ENCODE results near the gene CHRDL2.
"Not testable (repeated sequence)": the region's sequence is repeated elsewhere in the genome, so short reads cannot be mapped to it uniquely, and the experiment has no call there.

CHRDL2 gene

GRCh38 chr11:74731301-74732094 lies at the start of gene CHRDL2:
Gene CHRDL2, minus strand, starts transcription at chr11:74731426. Its CDS starts 538 bp downstream, at chr11:74730888.
- no peak for DNase-seq

DNA sequence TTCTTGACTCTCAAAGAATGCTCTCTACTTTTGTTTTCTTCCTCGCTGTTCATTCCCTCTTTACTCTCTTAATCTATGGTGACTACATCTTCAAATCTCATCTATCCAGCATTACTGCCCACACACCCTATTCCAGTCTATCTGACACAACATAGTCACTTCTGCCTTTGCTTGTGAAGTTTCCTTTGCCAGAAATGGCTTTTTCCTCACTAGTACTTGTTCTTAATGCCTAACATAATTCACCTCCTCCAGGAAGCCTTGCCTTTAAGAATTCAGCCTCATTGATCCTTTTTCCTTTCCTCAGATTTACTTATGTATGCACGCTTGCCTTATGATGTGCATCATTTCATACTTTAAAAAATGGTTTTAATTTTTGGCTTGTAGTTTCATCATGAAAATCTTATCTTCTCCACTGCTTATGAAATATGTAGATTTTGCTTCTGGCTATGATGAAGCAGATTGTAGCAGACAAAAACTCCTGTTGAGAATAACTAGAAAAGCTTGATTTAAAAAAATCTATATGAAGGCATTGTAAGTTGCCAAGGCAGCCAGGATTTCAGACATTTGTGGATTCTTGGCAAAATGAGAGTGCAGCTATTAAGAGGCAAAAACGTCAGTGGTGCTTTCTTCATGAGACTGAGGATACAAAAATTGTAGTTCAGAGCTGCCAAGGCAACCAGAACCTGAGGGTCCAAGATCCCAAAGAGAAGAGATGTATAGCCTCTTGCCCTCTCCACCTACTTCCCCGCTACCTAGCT lies 49.2 kb upstream of the CHRDL2 start:
- DNase-seq, result no peak

GRCh38 chr11:74778581-74778980 lies 47.4 kb upstream of the CHRDL2 start:
- DNase-seq, result no peak

DNA sequence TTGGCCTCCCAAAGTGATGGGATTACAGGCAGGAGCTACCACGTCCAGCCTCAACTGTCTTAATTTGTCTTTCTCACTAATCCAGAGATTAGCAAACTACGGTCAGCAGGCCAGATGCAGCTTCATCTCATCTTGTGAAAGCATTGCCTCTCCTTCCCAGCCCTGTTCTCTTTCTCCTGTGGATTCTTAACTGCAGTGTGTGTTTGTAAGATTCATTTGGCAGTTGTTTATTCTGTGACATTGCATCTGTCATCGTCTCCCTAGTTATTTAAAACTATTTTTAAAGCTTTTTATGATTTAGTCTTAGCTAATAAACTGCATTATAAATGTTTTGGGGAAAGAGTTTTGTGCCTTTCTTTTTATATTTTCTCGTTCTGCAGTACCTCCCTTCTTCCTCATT lies 46.7 kb upstream of the CHRDL2 start:
- no peak for DNase-seq

DNA sequence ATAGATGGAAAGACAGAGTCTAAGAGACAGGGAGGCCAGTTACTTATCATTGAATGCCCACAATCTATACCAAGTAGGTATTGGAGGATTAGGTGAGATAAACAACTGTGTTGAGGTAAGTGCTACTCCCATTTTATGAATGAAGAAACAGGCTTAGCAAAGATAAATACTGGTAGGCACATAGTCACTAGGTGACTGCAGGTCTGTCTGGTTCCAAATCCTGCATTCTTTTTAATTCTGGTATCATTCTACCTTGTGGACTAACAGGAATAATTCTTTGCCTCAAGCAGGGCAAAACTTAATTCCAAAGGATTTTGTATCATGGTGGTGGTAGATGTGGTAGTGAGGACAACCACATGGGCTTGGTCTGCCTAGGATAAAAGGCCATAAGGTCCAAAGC lies 45.8 kb upstream of the CHRDL2 start:
- DNase-seq, result no peak

DNA sequence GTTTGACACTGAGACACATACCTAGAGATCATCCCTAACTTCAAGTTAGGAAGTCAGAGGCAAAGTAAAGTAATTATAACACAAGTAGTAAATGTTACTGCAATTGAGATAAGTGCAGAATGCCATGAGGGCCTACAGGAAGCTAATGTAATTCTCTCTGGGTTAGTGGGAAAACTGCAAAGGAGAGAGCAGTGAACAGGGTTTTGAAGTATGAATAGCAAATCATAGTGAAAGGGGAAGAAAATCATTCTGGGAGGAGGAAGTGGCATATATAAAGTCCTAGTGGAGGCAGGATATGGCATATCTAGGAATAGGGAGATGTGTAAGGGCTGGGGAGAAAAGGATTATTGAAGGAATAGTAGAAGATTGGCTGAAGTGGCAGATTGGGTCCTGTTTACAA lies 45.3 kb upstream of the CHRDL2 start:
- no peak for DNase-seq

DNA sequence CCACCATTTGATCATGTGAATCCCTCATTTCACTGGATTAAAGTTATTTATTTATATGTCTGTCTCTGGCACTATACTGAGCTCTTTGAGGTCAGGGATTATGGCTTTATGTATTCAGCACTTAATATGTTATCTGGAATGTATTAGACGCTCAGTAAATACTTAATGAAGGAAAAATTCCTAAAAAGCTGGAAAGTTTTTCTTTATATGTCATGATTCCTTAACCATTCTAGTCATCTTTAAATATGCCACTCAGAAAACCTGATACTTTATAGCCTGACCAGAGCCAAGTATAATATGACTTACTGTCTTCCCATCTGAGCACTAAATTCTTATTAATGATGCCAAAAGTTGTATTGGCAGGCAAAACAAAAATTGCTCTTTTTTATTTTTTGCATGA lies 44.5 kb upstream of the CHRDL2 start:
- DNase-seq, result no peak

DNA sequence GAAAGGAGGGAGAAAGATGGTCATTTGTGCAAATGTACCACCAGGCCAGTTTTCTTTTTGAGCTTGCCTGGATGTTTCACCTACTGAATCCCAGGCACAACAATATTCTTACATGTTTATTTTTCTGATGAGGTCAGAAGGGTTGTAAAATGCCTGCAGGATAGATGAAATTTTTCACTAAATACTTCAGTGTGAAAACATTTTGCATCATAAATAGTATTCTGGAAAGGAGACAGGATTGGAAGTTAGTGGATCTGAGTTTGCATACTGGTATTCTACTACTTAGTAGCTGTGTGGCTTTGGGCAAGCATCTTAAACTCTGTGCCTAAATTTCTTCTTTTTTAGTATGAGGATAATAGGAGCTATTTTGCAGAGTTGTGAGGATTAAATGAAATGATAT lies 42.2 kb upstream of the CHRDL2 start:
- DNase-seq, result no peak

DNA sequence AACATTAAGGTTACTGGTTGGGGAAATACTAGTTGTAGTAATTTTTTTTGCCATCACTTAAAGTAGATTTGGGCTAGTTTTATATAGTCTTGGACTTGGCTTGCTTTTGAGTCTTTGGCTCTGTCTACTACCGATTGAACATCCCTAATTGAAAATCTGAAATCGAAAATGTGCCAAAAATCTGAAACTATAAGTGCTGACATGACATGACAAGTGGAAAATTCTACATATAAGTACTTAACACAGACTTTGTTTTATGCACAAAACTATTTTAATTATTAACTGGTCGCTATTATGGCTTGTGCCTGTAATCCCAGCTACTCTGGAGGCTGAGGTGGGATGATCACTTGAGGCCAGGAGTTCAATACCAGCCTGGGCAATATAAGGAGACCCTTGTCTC lies 39.9 kb upstream of the CHRDL2 start:
- DNase-seq, result no peak

DNA sequence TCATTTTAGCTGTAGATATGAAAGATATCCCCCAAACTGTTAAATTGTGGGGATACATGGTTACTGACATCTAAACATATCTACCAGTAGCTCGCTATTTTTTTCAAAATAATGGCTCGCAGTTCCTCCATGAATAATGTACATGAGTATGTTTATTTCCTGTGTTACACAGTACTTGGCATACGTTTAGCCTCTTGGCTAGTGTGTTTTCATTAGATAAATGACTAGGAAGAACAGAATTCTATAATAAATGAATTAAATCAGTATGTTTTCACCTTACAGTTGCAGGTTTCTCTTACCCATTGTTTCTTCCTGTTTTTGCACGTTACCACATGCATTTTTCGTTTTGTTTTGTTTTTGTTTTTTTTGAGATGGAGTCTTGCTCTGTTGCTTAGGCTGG lies 39.2 kb upstream of the CHRDL2 start:
- DNase-seq, result no peak

DNA sequence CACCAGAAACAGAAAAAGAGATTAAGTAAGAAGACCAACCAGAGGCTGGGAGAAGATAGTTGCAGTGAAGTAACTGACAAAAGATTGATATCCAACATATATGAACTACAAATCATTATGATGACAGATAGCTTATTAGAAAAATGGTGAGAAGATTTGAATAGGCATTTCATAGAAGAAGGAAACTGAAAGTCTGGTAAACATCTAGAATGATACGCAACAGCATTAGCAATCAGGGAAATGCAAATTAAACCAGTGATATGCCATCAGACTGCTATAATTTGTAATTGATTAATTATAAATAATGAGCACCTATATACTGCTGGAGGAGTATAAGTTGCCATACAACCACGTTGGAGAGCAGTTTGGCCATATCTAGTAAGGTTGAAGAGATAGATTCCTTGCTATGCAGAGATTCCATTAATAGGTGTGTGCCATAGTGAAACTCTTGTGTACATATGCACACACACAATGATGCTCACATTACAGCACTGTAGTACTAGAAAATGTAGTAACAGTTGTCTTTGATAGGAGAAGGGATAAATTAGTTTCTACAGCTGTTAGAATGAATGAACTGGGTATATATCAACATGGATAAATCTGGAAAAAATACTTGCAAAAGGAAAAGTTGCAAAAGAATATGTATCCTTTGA lies 38.0 kb upstream of the CHRDL2 start:
- no peak for DNase-seq

DNA sequence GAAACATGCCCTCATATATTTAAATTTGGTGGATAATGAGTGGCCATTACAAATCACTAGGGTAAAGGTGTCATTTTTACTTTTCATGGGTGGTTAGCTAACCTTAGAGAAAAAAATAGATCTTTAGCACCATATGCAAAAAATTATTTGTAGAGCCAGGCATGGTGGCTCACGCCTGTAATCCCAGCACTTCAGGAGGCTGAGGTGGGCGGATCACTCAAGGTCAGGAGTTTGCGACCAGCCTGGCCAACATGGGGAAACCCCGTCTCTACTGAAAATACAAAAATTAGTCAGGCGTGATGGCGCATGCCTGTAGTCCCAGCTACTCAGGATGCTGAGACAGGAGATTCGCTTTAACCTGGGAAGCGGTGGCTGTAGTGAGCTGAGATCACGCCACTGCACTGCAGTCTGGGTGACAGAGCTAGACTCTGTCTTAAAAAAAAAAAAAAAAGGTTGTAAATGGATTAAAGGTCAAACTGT lies 37.0 kb upstream of the CHRDL2 start:
- DNase-seq, result not testable (repeated sequence)

DNA sequence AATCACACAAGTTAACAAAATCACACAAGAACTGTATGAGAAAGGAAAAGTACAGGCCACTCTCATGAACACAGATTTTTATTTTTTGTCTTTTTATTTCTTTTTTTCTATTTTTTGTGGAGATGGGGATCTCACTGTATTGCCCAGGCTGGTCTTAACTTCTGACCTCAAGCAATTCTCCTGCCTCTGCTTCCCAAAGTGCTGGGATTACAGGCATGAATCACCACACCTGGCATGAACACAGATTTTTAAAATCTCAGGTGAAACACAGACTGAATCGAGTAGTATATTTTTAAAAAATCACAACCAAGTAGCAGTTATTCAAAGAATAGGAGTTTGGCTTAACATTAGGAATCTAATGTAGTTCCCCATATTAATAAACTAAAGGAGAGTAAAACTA lies 35.7 kb upstream of the CHRDL2 start:
- DNase-seq, result no peak

DNA sequence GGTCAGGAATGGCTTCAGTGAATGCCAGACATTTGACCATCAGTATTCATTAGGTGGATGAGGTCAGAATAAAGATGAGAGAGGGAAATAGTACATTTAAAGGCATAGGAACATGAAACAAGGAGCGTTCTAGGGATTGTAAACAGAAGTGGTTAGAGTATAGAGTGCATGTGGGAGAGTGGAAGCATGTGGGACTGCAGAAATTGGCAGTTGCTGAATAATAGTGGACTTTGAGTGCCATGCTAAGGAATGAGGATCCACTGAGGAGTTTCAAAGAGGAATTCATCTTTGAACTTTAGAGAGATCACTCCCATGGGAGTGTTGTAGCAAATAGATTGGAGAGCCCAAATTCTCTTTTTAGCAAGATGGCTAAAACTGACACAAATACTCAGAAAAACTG lies 25.3 kb upstream of the CHRDL2 start:
- DNase-seq, result no peak

GRCh38 chr11:74755395-74755995 lies 24.3 kb upstream of the CHRDL2 start:
- no peak for DNase-seq

GRCh38 chr11:74754507-74755252 lies 23.5 kb upstream of the CHRDL2 start:
- peak; percentile 62 for DNase-seq

DNA sequence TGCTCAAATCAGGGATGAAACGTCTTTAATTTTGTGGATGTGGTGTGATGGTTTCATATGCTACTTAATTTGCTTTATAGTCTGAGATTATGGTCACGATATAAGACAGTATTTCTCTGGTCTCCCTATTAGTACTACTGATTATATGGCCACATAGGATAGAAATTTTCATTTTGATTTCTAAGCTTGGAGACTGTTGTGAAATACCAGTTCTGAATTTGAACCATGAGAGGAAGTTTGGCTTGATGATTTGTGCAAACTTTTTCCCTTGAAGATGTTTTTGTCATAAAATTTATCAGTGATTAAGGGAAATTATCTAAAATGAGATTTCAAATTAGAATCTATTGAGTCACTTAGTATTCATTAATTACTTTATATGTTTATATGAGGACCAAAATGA lies 20.1 kb upstream of the CHRDL2 start:
- DNase-seq, result no peak

DNA sequence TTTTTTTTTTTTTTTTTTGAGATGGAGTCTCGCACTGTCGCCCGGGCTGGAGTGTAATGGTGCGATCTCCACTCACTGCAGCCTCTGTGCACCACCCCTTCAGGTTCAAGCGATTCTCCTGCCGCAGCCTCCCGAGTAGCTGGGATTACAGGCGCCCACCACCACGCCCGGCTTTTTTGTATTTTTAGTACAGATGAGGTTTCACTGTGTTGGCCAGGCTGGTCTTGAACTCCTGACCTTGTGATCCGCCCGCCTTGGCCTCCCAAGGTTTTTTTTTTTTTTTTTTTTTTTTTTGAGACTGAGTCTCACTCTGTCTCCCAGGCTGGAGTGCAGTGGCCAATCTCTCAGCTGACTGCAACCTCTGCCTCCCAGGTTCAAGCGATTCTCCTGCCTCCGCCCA lies 19.4 kb upstream of the CHRDL2 start:
- not testable (repeated sequence) for DNase-seq

GRCh38 chr11:74749965-74750296 lies 18.7 kb upstream of the CHRDL2 start:
- DNase-seq, result no peak

DNA sequence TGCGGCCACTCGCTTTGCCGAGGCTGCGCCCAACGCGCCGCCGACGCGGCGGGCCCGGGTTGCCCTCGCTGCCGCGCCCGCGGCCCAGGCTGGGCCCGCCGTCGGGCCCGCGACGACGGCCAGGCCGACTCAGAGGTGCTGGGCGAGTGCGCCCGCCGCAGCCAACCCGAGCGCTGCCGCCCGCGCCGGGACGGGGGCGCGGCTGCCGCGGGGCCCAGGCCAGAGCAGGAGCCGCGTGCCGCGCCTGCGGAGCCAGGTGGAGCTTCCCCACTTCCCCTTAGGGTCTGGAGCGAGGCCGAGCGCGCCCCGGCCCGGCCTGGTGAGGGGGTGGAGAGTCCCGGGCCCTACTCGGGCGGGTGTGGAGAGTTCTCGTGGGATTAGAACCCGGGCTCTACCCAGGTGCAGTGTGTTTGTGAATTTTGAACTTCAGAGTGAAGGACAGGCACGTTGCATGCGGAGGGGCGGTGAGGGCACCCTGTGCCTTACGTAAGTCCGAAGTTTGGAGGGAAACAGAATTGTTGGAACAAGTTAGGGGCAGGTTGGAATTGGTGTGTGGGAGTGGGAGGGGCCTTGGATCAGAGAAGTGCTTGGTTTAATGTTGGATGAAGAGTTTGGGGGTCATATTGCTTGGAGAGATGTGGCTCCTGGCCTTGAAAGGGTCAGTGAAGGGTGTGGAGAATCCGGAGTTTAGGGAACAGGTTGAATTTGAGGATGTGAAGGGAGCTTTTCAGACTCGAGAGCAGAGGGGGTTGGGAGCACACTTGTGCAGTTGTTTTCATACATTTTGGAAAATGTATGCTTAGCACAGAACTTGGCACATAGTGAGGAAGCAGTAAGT lies 18.1 kb upstream of the CHRDL2 start:
- DNase-seq, result no peak

DNA sequence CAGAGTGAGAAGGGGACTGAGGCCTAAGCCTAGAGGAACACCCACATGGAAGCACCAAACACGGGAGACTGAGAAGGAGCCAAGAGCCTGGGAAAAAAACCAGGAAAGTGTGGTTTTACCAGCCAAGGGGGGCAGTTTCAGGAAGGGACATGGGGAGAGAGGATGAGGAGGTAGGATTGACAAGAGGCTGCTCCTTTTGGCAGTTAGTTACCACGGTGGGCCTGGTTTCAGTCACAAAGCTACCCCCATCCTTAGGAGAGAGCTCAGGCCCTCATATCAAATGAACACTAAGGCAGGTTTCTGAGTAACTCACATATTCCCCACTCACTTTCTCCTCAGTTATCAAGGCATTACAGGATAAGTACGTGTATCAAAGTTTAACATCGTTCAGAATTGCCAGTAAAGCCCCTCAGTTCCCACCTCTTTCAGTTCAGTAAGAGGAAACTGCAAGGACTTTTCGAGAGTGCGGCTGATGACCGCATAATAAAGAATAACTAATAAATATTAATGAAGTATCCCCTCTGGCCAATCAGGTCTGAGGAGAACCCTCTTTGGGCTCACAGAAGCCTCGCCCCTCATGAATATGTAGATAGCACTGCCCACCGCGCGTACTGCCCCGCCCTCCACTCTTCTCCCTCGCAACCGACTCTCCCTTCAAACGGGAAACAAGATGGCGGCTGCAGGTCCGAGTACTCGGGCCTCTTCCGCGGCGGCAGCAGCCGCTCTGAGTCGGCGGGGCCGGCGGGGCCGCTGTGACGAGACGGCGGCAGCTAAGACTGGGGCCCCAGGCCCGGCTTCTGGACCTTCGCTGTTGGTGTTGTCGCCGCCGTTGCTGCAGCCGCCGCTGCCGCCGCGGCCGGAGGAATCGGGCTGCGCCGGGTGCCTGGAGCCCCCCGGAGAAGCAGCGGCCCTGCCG lies 17.2 kb upstream of the CHRDL2 start, which contains the start of gene RNF169:
TSS of gene RNF169 (plus strand) at position 639 of the 916 bp plus-strand sequence. CDS start at position 671, 32 bp downstream.
- peak; percentile 80 for DNase-seq

All from amniotic stem cell (primary cell).